HL-60 (cell line): ENCODE results near the gene HSCB.

ENCODE experiments used
- GABPA ChIP-seq: IDR thresholded peaks from 2 replicates; pipeline ENCODE4 v1.6.1; 2012; ENCODE audit warnings: low read depth
- POLR2AphosphoS5 ChIP-seq: IDR thresholded peaks from 2 replicates; pipeline ENCODE4 v1.6.1; 2012; ENCODE audit warnings: low read depth
- TF ChIP-seq, protein P1 (sequence below): IDR thresholded peaks from one replicate; pipeline ENCODE4 v1.5.1; 2011; ENCODE audit warnings: low read length, control low read depth, inconsistent platforms; ENCODE audit not compliant: insufficient read depth
- TF ChIP-seq, protein P2 (sequence below): IDR thresholded peaks from 2 replicates; pipeline ENCODE4 v1.6.1; 2012; ENCODE audit warnings: low read depth; ENCODE audit not compliant: insufficient replicate concordance

DNA sequence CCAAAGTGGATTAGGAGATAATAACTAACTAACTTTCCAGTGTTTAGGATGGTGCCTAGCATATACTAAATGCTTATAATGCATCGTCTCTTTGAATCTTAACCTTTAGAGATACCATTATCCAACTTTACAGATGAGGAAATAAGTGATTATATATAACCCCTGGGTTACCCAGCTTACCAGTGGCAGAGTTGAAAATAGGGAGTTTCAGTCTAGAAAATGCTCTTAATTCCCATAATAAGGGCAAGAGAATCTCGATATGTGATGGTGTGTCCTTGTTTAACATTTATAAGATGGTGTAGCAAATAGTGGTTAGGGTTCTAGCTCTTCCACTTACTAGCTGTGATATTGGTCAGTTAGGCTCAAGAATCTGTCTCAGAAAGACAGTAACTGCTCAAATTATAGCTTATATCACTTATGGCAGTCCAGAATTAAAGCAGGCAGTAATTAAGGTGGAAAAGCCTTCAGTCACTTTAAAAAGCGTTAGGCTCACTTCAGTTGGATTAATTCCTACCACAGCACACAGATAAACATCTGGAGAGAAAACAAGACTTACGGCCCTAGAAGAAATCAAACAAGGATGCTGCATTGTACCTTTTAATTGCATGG lies 52.2 kb downstream of the HSCB start:
- TF ChIP-seq GABPA = no peak
- TF ChIP-seq, protein P1, sequence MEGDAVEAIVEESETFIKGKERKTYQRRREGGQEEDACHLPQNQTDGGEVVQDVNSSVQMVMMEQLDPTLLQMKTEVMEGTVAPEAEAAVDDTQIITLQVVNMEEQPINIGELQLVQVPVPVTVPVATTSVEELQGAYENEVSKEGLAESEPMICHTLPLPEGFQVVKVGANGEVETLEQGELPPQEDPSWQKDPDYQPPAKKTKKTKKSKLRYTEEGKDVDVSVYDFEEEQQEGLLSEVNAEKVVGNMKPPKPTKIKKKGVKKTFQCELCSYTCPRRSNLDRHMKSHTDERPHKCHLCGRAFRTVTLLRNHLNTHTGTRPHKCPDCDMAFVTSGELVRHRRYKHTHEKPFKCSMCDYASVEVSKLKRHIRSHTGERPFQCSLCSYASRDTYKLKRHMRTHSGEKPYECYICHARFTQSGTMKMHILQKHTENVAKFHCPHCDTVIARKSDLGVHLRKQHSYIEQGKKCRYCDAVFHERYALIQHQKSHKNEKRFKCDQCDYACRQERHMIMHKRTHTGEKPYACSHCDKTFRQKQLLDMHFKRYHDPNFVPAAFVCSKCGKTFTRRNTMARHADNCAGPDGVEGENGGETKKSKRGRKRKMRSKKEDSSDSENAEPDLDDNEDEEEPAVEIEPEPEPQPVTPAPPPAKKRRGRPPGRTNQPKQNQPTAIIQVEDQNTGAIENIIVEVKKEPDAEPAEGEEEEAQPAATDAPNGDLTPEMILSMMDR = no peak
- TF ChIP-seq, protein P2, sequence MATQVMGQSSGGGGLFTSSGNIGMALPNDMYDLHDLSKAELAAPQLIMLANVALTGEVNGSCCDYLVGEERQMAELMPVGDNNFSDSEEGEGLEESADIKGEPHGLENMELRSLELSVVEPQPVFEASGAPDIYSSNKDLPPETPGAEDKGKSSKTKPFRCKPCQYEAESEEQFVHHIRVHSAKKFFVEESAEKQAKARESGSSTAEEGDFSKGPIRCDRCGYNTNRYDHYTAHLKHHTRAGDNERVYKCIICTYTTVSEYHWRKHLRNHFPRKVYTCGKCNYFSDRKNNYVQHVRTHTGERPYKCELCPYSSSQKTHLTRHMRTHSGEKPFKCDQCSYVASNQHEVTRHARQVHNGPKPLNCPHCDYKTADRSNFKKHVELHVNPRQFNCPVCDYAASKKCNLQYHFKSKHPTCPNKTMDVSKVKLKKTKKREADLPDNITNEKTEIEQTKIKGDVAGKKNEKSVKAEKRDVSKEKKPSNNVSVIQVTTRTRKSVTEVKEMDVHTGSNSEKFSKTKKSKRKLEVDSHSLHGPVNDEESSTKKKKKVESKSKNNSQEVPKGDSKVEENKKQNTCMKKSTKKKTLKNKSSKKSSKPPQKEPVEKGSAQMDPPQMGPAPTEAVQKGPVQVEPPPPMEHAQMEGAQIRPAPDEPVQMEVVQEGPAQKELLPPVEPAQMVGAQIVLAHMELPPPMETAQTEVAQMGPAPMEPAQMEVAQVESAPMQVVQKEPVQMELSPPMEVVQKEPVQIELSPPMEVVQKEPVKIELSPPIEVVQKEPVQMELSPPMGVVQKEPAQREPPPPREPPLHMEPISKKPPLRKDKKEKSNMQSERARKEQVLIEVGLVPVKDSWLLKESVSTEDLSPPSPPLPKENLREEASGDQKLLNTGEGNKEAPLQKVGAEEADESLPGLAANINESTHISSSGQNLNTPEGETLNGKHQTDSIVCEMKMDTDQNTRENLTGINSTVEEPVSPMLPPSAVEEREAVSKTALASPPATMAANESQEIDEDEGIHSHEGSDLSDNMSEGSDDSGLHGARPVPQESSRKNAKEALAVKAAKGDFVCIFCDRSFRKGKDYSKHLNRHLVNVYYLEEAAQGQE = no peak
- no peak; the same call in 1 of the 2 replicates for TF ChIP-seq POLR2AphosphoS5
